HG02970 (cell line): ENCODE data around the gene RAB22A.
A peak's percentile ranks its signal among the peaks of the same experiment; 100 is the strongest.

ENCODE experiments used
- ATAC-seq: cut with Tn5 transposase; IDR thresholded peaks from one replicate; pipeline ENCODE4 v1.9.1; 2021; ENCODE audit warnings: mild to moderate bottlenecking, moderate library complexity, moderate number of reproducible peaks; ENCODE audit not compliant: unreplicated experiment, low FRiP score

RAB22A gene

GRCh38 chr20:58297394-58297793 lies 12.1 kb upstream of the RAB22A start:
- ATAC-seq = no peak

- no peak for ATAC-seq
These were observed 9.2 kb upstream of the RAB22A start for GRCh38 chr20:58300321-58300720.

GRCh38 chr20:58303547-58303946 lies 6.0 kb upstream of the RAB22A start:
- no peak for ATAC-seq

GRCh38 chr20:58305061-58305460 lies 4.5 kb upstream of the RAB22A start:
- no peak for ATAC-seq

- no peak for ATAC-seq
These were observed 2.9 kb upstream of the RAB22A start for GRCh38 chr20:58306421-58307261.

GRCh38 chr20:58307270-58307669 lies 2.2 kb upstream of the RAB22A start:
- no peak for ATAC-seq

GRCh38 chr20:58308290-58308679 lies 1.2 kb upstream of the RAB22A start:
- no peak for ATAC-seq

- ATAC-seq = peak; percentile 51
These were observed 611 bp upstream of the RAB22A start for GRCh38 chr20:58308680-58309527.

- no peak for ATAC-seq
These were observed 822 bp downstream of the RAB22A start for GRCh38 chr20:58310291-58310782.

- no peak for ATAC-seq
These were observed 3.3 kb downstream of the RAB22A start for GRCh38 chr20:58312836-58313235.

GRCh38 chr20:58313396-58313795 lies 3.9 kb downstream of the RAB22A start:
- ATAC-seq = no peak

- ATAC-seq = no peak
These were observed 11.7 kb downstream of the RAB22A start for GRCh38 chr20:58321205-58321604.

GRCh38 chr20:58322083-58322482 lies 12.6 kb downstream of the RAB22A start:
- ATAC-seq = no peak

GRCh38 chr20:58325912-58326311 lies 16.4 kb downstream of the RAB22A start:
- ATAC-seq = no peak

GRCh38 chr20:58327211-58327610 lies 17.7 kb downstream of the RAB22A start:
- ATAC-seq = no peak

GRCh38 chr20:58328836-58329235 lies 19.3 kb downstream of the RAB22A start:
- ATAC-seq = no peak

- no peak for ATAC-seq
These were observed 20.2 kb downstream of the RAB22A start for GRCh38 chr20:58329711-58330110.

- no peak for ATAC-seq
These were observed 20.7 kb downstream of the RAB22A start for GRCh38 chr20:58330249-58330648.

- ATAC-seq = no peak
These were observed 21.2 kb downstream of the RAB22A start for GRCh38 chr20:58330687-58331086.

- no peak for ATAC-seq
These were observed 22.5 kb downstream of the RAB22A start for GRCh38 chr20:58331961-58332551.

- no peak for ATAC-seq
These were observed 30.2 kb downstream of the RAB22A start for GRCh38 chr20:58339741-58340140.
